ENCODE results near the gene NLRC5.

DNA sequence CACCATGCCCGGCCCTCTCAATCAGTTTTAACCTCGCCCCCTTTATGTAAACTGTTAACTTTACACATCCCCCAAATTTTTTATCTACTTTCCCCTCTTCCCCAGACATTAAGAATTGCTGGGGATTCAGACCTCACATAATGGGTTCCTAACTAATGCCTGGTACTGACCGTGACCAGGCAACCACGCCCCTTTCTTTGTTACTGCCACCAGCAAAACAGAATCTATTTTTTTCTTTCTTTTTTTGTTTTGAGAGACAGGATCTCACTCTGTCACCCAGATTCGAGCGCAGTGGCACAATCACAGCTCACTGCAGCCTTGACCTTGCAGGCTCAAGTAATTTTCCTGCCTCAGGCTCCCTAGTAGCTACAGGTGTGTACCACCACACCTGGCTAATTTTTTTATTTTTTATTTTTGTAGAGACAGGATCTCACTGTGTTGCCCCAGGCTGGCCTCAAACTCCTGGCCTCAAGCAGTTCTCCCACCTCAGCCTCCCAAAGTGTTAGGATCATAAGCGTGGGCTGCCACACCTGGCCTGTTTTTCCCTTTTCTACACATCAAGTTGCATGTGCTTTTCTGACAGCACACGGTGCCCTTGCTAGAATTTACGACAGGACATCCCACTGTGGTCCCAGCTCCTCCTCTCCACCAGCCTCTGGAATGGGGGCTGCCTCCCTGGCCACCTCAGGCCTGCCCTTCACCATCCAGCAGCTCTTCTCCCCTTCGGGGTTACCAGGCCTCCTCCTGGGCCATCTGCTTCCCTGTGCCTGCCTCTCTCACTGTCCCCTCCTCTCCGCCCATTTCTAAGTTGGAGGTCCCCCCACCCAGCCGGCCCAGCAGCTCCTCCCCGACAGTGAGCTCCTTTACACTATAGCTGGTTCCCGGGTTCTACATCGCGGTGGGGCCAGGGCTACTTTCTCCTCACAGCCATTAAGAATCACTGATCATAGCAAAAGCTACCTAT, 113.8 kb downstream of the NLRC5 start:
- TF ChIP-seq ZFP3 (CRISPR knock-in tag; IDR thresholded peaks at IDR 0.05) (no peak), ZFP30 (CRISPR knock-in tag; IDR thresholded peaks at IDR 0.05) (no peak), ESRRG (CRISPR knock-in tag; IDR thresholded peaks at IDR 0.05) (no peak), TOX (CRISPR knock-in tag; IDR thresholded peaks at IDR 0.05; ENCODE audit: borderline replicate concordance) (no peak)

Data from SK-N-SH treated with all-trans-retinoic acid at 6 μM for 48 hours (cell line).